ENCODE results near the gene DIDO1.

The DIDO1 gene

DNA sequence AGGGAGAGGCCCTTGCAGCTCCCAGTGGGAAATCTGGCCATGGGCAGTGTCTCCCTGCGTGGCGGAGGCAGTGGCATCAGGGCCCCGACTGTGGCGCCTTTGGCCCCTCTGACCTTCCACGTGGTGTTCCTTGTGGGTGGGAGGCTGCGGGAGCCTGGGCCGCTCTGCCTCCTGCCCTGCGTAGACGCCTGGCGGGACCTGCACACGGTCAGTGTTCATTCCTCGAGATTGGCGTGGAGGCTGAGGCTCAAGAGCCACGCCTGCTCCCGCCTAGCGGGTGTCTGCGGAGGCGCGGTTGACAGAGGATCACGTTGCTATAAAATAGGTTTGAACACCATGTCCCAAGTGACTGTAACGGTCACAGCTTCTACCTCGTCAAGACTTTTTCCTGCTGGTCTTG lies 95.5 kb downstream of the DIDO1 start:
- no peaks in the 10 kb centered on the region for H3K9me3 ChIP-seq (ENCODE audit: control insufficient read depth in 1 of 2, low read length in 2 of 2)
- no peak overlapping the region for H3K27ac ChIP-seq (ENCODE audit: low read length)
- H3K36me3 ChIP-seq (ENCODE audit: control insufficient read depth in 1 of 2, insufficient read depth in 2 of 2, low read length in 2 of 2), result no peaks in the 10 kb centered on the region
- peaks cover 4 to 13% of the 10 kb centered on the region in 2 donors for H3K4me1 ChIP-seq (ENCODE audit: control insufficient read depth in 1 of 2, insufficient read depth in 2 of 2, low read length in 2 of 2)
- H3K4me3 ChIP-seq (ENCODE audit: low read depth in 1 of 2, low read length in 2 of 2), result no peak overlapping the region
- H3K27me3 ChIP-seq (ENCODE audit: low read depth, low read length), result no peaks in the 10 kb centered on the region

DNA sequence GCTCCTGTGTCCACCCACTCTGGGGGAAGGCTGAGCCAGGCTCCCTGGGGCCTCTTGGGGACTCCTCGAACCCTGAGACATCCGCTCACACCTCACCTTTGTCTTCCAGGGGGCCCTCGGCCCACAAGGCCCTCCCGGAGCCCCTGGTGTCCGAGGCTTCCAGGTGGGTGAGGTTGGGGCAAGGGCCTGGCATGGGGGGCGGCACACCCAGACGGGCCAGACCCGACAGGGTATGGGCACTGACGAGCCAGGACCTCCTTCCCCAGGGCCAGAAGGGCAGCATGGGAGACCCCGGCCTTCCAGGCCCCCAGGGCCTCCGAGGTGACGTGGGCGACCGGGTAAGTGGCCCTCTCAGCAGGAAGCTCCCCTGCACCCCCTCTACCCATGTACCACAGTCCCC lies 96.1 kb downstream of the DIDO1 start:
- no peaks in the 10 kb centered on the region for H3K9me3 ChIP-seq (ENCODE audit: control insufficient read depth in 1 of 2, low read length in 2 of 2)
- peaks cover 4 to 13% of the 10 kb centered on the region in 2 donors for H3K4me1 ChIP-seq (ENCODE audit: control insufficient read depth in 1 of 2, insufficient read depth in 2 of 2, low read length in 2 of 2)
- no peak overlapping the region for H3K27ac ChIP-seq (ENCODE audit: low read length)
- H3K36me3 ChIP-seq (ENCODE audit: control insufficient read depth in 1 of 2, insufficient read depth in 2 of 2, low read length in 2 of 2), result no peaks in the 10 kb centered on the region
- H3K4me3 ChIP-seq (ENCODE audit: low read depth in 1 of 2, low read length in 2 of 2), result no peak overlapping the region
- no peaks in the 10 kb centered on the region for H3K27me3 ChIP-seq (ENCODE audit: low read depth, low read length)

DNA sequence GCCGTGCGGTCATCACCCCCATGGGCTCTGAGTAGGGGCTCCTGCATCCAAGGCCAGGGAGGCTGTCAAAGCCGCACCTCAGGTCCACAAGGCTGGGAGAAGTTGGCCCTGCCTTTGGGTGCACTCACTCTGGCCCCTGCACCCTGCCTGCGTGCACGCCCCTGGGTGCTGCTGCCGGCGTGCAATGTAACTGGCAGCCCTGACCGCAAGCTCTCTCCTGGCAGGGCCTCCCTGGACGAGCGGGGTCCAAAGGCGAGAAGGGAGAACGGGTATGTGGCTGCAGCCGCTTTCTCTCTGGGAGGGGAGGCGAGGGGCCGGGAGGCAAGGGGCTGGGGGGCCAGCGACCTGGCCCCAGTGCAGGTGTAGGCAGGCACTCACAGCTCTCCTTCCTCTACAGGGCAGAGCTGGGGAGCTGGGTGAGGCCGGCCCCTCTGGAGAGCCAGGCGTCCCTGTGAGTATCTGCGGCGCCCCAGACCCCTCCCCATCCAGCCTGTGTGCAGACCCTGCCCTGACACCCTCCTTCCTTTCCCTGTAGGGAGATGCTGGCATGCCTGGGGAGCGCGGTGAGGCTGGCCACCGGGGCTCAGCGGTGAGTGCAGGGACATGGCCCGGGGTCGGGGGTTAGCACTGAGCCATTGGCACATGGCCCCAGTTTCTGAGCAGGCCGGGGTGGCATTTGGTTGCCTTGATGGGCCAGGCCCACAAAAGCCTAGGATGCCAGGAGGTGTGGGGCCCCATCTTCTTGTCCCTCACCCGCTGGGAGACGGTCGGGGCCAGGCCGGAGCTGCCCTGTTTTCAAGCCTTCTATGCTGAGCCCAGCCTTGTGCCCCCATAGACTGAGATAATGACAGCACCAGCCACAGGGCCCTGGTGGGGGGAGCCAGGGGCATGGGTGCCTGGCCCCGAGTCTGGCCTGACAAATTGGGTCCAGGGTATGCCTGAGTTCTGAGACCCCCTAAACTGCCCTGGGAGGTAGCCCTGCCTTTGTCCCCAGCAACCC lies 96.8 kb downstream of the DIDO1 start:
- no peaks in the 10 kb centered on the region for H3K36me3 ChIP-seq (ENCODE audit: control insufficient read depth in 1 of 2, insufficient read depth in 2 of 2, low read length in 2 of 2)
- H3K27me3 ChIP-seq (ENCODE audit: low read depth, low read length), result no peaks in the 10 kb centered on the region
- H3K4me3 ChIP-seq (ENCODE audit: low read depth in 1 of 2, low read length in 2 of 2), result no peak overlapping the region
- H3K27ac ChIP-seq (ENCODE audit: low read length), result no peak overlapping the region
- peaks cover 4 to 16% of the 10 kb centered on the region in 2 donors for H3K4me1 ChIP-seq (ENCODE audit: control insufficient read depth in 1 of 2, insufficient read depth in 2 of 2, low read length in 2 of 2)
- no peaks in the 10 kb centered on the region for H3K9me3 ChIP-seq (ENCODE audit: control insufficient read depth in 1 of 2, low read length in 2 of 2)

DNA sequence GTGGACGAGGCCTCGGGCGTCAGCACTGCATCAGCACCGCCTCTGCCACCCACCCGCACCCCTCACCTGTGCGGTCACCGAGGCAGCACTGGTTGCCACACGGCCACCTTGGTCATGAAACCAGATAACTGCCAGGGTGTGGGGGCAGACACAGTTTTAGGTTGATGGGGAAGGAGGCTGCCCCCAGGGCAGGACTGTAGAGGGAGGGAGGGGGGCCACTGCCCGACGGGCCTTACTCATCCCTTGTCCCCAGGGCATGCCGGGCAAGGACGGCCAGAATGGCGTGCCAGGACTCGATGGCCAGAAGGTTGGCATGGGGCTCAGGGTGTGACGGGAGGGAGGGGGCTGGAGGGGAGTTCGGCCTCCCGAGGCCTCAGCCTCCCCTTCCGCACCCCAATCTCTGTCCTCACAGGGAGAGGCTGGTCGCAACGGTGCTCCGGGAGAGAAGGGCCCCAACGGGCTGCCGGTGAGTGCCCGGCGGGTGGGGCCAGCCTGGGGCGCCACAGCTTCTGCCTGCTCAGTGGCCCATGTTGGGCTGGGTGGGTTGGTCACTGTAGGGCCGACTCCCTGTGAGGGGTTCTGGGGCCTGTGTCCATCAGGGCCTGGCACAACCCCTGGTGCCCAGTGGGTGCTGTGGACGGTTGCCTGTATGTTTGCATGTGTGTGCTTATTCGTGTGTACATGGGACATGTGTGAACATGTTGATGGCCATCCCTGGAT lies 97.6 kb downstream of the DIDO1 start:
- Histone ChIP-seq H3K9me3 (ENCODE audit: control insufficient read depth in 1 of 2, low read length in 2 of 2) (no peaks in the 10 kb centered on the region), H3K27me3 (ENCODE audit: low read depth, low read length) (no peaks in the 10 kb centered on the region), H3K27ac (ENCODE audit: low read length) (no peak overlapping the region), H3K36me3 (ENCODE audit: control insufficient read depth in 1 of 2, insufficient read depth in 2 of 2, low read length in 2 of 2) (no peaks in the 10 kb centered on the region), H3K4me3 (ENCODE audit: low read depth in 1 of 2, low read length in 2 of 2) (no peak overlapping the region), H3K4me1 (ENCODE audit: control insufficient read depth in 1 of 2, insufficient read depth in 2 of 2, low read length in 2 of 2) (peaks cover 4 to 19% of the 10 kb centered on the region in 2 donors)

DNA sequence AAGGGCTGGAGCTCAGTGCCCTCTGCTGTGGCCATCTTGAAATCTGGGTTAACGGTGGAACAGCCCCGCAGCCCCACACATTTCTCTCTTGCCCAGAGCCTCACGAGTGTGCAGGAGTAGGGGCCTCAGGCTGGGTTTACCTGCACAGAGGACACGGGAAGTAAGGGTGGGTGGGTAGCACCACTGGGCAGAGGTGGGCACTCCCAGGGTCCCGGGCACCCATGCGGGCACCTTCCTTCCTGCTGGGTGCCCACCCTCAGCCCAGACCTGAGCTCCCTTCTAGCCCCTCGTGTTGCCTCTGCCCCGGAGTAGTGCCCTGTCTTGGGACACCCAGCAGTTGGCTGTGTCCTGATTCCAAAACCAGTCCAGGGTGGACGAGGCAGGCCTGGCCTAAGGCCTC lies 98.3 kb downstream of the DIDO1 start:
- no peak overlapping the region for H3K27ac ChIP-seq (ENCODE audit: low read length)
- no peak overlapping the region for H3K4me3 ChIP-seq (ENCODE audit: low read depth in 1 of 2, low read length in 2 of 2)
- H3K36me3 ChIP-seq (ENCODE audit: control insufficient read depth in 1 of 2, insufficient read depth in 2 of 2, low read length in 2 of 2), result no peaks in the 10 kb centered on the region
- H3K4me1 ChIP-seq (ENCODE audit: control insufficient read depth in 1 of 2, insufficient read depth in 2 of 2, low read length in 2 of 2), result peaks cover 4 to 19% of the 10 kb centered on the region in 2 donors
- no peaks in the 10 kb centered on the region for H3K27me3 ChIP-seq (ENCODE audit: low read depth, low read length)
- H3K9me3 ChIP-seq (ENCODE audit: control insufficient read depth in 1 of 2, low read length in 2 of 2), result no peaks in the 10 kb centered on the region

All from muscle layer of duodenum (tissue), 2 donors.